HG02798 (cell line): ENCODE measurements around the gene HSPB7.
"Not testable (repeated sequence)": the region's sequence is repeated elsewhere in the genome, so short reads cannot be mapped to it uniquely, and the experiment has no call there.

Source experiments
- ATAC-seq: cut with Tn5 transposase; IDR thresholded peaks from one replicate; pipeline ENCODE4 v1.9.1; 2021; ENCODE audit warnings: mild to moderate bottlenecking; ENCODE audit not compliant: unreplicated experiment, poor library complexity

HSPB7 gene

GRCh38 chr1:15988856-15989736 is 28.7 kb downstream of the HSPB7 start:
- no peak for ATAC-seq

- ATAC-seq = no peak
These were observed 32.1 kb downstream of the HSPB7 start for GRCh38 chr1:15985611-15986297.

GRCh38 chr1:15983275-15983674 is 34.6 kb downstream of the HSPB7 start:
- ATAC-seq = no peak

GRCh38 chr1:15981679-15982078 is 36.2 kb downstream of the HSPB7 start:
- ATAC-seq = no peak

- not testable (repeated sequence) for ATAC-seq
These were observed 39.9 kb downstream of the HSPB7 start for GRCh38 chr1:15977947-15978346.

- peak; percentile 86 for ATAC-seq
These were observed 41.8 kb downstream of the HSPB7 start, which contains the start of gene ZBTB17 for GRCh38 chr1:15975805-15976680. ZBTB17 (minus strand) TSS chr1:15976101; CDS start chr1:15948495, 27,606 bp downstream.

GRCh38 chr1:15975358-15975804 is 42.5 kb downstream of the HSPB7 start:
- ATAC-seq = peak; percentile 73

GRCh38 chr1:15974855-15975254 is 43.0 kb downstream of the HSPB7 start:
- peak; percentile 19 for ATAC-seq

GRCh38 chr1:15973772-15974171 is 44.1 kb downstream of the HSPB7 start:
- ATAC-seq = no peak

- ATAC-seq = no peak
These were observed 45.4 kb downstream of the HSPB7 start for GRCh38 chr1:15972409-15972808.

GRCh38 chr1:15970911-15971310 is 46.9 kb downstream of the HSPB7 start:
- no peak for ATAC-seq

- no peak for ATAC-seq
These were observed 48.4 kb downstream of the HSPB7 start for GRCh38 chr1:15969321-15969880.

GRCh38 chr1:15968172-15968571 is 49.7 kb downstream of the HSPB7 start:
- ATAC-seq = no peak

GRCh38 chr1:15966956-15967344 is 50.9 kb downstream of the HSPB7 start:
- ATAC-seq = no peak

- peak; percentile 78 for ATAC-seq
These were observed 51.5 kb downstream of the HSPB7 start for GRCh38 chr1:15966081-15966955.

- ATAC-seq = no peak
These were observed 52.5 kb downstream of the HSPB7 start for GRCh38 chr1:15965228-15965767.
